Activated naive CD8-positive, alpha-beta T cell (primary cell): ENCODE data around the gene AFF1.

Source experiments
- H3K27ac Mint-ChIP-seq: one replicate; pipeline ENCODE4 v1.8.0; 2021; ENCODE audit warnings: mixed read lengths
- H3K27me3 Mint-ChIP-seq: one replicate; pipeline ENCODE4 v1.8.0; 2021; ENCODE audit warnings: mixed read lengths
- H3K36me3 Mint-ChIP-seq: one replicate; pipeline ENCODE4 v1.8.0; 2021; ENCODE audit warnings: mixed read lengths
- H3K4me1 Mint-ChIP-seq: one replicate; pipeline ENCODE4 v1.8.0; 2021; ENCODE audit warnings: low read depth, mixed read lengths
- H3K4me3 Mint-ChIP-seq: one replicate; pipeline ENCODE4 v1.8.0; 2021; ENCODE audit warnings: mild to moderate bottlenecking, mixed read lengths
- H3K9me3 Mint-ChIP-seq: one replicate; pipeline ENCODE4 v1.8.0; 2021; ENCODE audit warnings: low read depth, mixed read lengths

The AFF1 gene

GRCh38 chr4:87153078-87153870, 218.5 kb downstream of the AFF1 start:
- no peaks in the 10 kb centered on the region for H3K9me3 Mint-ChIP-seq
- no peaks in the 10 kb centered on the region for H3K4me1 Mint-ChIP-seq
- no peaks in the 10 kb centered on the region for H3K36me3 Mint-ChIP-seq
- no peak overlapping the region for H3K27ac Mint-ChIP-seq
- H3K27me3 Mint-ChIP-seq, result no peaks in the 10 kb centered on the region
- H3K4me3 Mint-ChIP-seq, result no peak overlapping the region

DNA sequence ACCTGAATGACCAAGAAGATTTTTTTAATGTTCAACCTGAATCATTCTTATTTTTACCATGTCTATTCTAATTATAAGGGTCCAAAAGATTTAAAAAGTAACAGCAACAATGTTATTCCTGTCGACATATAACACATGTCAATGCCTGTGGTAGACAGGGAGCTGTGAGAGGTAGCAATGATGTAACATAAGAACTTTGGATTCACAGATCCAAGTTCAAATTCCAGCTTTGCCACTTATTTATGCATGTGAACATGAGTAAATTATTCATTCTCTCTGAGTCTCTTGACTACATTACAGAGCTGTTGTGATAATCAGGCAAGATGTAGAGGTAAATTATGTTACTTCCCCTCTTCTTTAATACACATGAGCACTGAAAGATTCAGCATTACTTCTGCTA, 231.1 kb downstream of the AFF1 start:
- Mint-ChIP-seq H3K27ac (no peak overlapping the region), H3K9me3 (no peaks in the 10 kb centered on the region), H3K36me3 (peaks cover 10% of the 10 kb centered on the region), H3K4me1 (no peaks in the 10 kb centered on the region), H3K27me3 (no peaks in the 10 kb centered on the region), H3K4me3 (no peak overlapping the region)

- no peaks in the 10 kb centered on the region for H3K27me3 Mint-ChIP-seq
- H3K9me3 Mint-ChIP-seq, result no peaks in the 10 kb centered on the region
- no peak overlapping the region for H3K4me3 Mint-ChIP-seq
- H3K4me1 Mint-ChIP-seq, result no peaks in the 10 kb centered on the region
- peaks cover 10% of the 10 kb centered on the region for H3K36me3 Mint-ChIP-seq
- no peak overlapping the region for H3K27ac Mint-ChIP-seq
These were observed 231.6 kb downstream of the AFF1 start for GRCh38 chr4:87166296-87166854.

DNA sequence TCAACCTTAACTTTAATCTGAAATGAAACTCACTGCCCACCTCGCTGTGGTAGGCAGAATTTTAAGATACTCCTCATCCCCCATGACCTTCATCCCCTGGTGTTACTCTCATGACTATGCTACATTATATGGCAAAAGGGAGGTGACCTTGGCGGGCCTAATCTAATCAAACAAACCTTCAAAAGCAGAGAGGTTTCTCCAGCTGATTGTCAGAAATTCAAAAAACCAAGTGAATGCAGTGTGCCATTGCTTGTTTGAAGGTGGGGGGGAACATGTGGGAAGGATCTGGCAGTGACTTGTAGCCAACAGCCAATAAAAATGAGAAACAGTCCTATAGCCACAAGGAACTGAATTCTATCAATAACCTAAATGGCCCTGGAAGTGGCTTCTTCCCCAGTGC, 237.1 kb downstream of the AFF1 start:
- H3K4me1 Mint-ChIP-seq, result no peaks in the 10 kb centered on the region
- no peak overlapping the region for H3K4me3 Mint-ChIP-seq
- H3K36me3 Mint-ChIP-seq, result peaks cover 18% of the 10 kb centered on the region
- H3K9me3 Mint-ChIP-seq, result no peaks in the 10 kb centered on the region
- no peak overlapping the region for H3K27ac Mint-ChIP-seq
- H3K27me3 Mint-ChIP-seq, result no peaks in the 10 kb centered on the region

- H3K4me1 Mint-ChIP-seq, result no peaks in the 10 kb centered on the region
- H3K27ac Mint-ChIP-seq, result no peak overlapping the region
- H3K36me3 Mint-ChIP-seq, result peaks cover 26% of the 10 kb centered on the region
- H3K27me3 Mint-ChIP-seq, result no peaks in the 10 kb centered on the region
- H3K4me3 Mint-ChIP-seq, result no peak overlapping the region
- no peaks in the 10 kb centered on the region for H3K9me3 Mint-ChIP-seq
These were observed 239.9 kb downstream of the AFF1 start for GRCh38 chr4:87174672-87175071.

GRCh38 chr4:87179751-87180150, 244.9 kb downstream of the AFF1 start:
- Mint-ChIP-seq H3K27me3 (no peaks in the 10 kb centered on the region), H3K27ac (no peak overlapping the region), H3K9me3 (no peaks in the 10 kb centered on the region), H3K4me1 (peaks cover 2% of the 10 kb centered on the region), H3K36me3 (peaks cover 23% of the 10 kb centered on the region), H3K4me3 (no peak overlapping the region)

DNA sequence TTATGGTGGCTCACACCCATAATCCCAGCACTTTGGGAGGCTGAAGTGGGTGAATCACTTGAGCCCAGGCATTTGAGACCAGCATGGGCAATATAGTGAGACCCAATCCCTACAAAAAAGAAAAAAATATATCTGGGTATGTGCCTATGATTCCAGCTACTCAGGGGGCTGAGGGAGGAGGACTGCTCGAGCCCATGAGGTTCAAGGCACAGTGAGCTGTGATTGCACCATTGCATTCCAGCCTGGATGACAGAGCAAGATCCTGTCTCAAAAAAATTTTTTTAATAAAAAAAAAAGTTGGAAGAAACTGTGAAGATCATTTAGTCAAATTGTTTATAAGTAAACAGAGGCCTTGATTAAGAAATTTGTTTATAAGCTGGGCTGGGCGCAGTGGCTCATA, 246.0 kb downstream of the AFF1 start:
- H3K4me1 Mint-ChIP-seq, result peaks cover 2% of the 10 kb centered on the region
- peaks cover 19% of the 10 kb centered on the region for H3K36me3 Mint-ChIP-seq
- no peaks in the 10 kb centered on the region for H3K9me3 Mint-ChIP-seq
- H3K27ac Mint-ChIP-seq, result no peak overlapping the region
- no peak overlapping the region for H3K4me3 Mint-ChIP-seq
- H3K27me3 Mint-ChIP-seq, result no peaks in the 10 kb centered on the region

- Mint-ChIP-seq H3K9me3 (no peaks in the 10 kb centered on the region), H3K4me1 (no peaks in the 10 kb centered on the region), H3K27me3 (no peaks in the 10 kb centered on the region), H3K36me3 (peaks cover 7% of the 10 kb centered on the region), H3K27ac (no peak overlapping the region), H3K4me3 (no peak overlapping the region)
These were observed 250.5 kb downstream of the AFF1 start for GRCh38 chr4:87185146-87185870.

DNA sequence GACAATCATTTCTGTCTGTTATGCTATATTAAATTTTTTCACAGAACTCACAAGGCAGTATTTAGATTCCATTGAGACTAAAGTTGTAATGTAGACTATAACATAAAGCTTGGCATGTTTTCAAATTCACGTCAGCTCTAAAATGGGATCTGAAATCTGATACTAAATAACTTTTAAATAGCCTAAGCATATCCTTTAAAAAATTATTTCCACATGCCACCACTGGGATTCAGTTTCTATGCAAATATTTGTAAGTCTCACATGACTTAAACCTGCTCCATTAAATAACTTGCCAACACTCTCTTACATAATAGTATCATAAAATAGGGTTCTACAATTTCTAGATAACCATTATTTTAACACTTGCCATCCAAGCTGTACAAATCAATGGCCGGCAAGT, 253.2 kb downstream of the AFF1 start:
- no peaks in the 10 kb centered on the region for H3K9me3 Mint-ChIP-seq
- H3K4me3 Mint-ChIP-seq, result no peak overlapping the region
- H3K27me3 Mint-ChIP-seq, result no peaks in the 10 kb centered on the region
- H3K27ac Mint-ChIP-seq, result no peak overlapping the region
- H3K36me3 Mint-ChIP-seq, result peaks cover 13% of the 10 kb centered on the region
- H3K4me1 Mint-ChIP-seq, result peaks cover 2% of the 10 kb centered on the region

- no peaks in the 10 kb centered on the region for H3K27me3 Mint-ChIP-seq
- H3K4me3 Mint-ChIP-seq, result no peak overlapping the region
- peaks cover 3% of the 10 kb centered on the region for H3K4me1 Mint-ChIP-seq
- H3K9me3 Mint-ChIP-seq, result no peaks in the 10 kb centered on the region
- H3K36me3 Mint-ChIP-seq, result peaks cover 13% of the 10 kb centered on the region
- no peak overlapping the region for H3K27ac Mint-ChIP-seq
These were observed 254.1 kb downstream of the AFF1 start for GRCh38 chr4:87188932-87189331.
